ENCODE data around the gene TMPRSS9. TPM values are rescaled to one million over a fixed set of nuclear protein-coding genes. Genes with fewer than 3 reads are reported as not detected.

TMPRSS9 gene
- total RNA-seq, 2 experiments from 2014 or later, result not detected

- peaks cover 25% of the 10 kb centered on the region for H3K36me3 Mint-ChIP-seq
- H3K9me3 Mint-ChIP-seq, result no peaks in the 10 kb centered on the region
- H3K27me3 Mint-ChIP-seq, result no peaks in the 10 kb centered on the region
- H3K4me3 Mint-ChIP-seq, result no peak overlapping the region
- CTCF ChIA-PET, result no interaction called here
- H3K27ac Mint-ChIP-seq, result no peak overlapping the region
- no peak for DNase-seq
- peaks cover 6% of the 10 kb centered on the region for H3K4me1 Mint-ChIP-seq (ENCODE audit: low read depth)
- intact Hi-C loops (cut with micrococcal nuclease), result no loop called here
- POLR2A ChIA-PET, result no interaction called here
Measured at GRCh38 chr19:2432131-2432848, 72.2 kb downstream of the TMPRSS9 start.

GRCh38 chr19:2433854-2434253, 73.8 kb downstream of the TMPRSS9 start:
- ChIA-PET POLR2A (no interaction called here), CTCF (no interaction called here)
- Mint-ChIP-seq H3K4me1 (ENCODE audit: low read depth) (peaks cover 2% of the 10 kb centered on the region), H3K4me3 (no peak overlapping the region), H3K9me3 (no peaks in the 10 kb centered on the region), H3K27ac (no peak overlapping the region), H3K36me3 (peaks cover 27% of the 10 kb centered on the region), H3K27me3 (no peaks in the 10 kb centered on the region)
- intact Hi-C loops (cut with micrococcal nuclease), result no loop called here
- DNase-seq, result no peak

GRCh38 chr19:2434267-2434666, 74.2 kb downstream of the TMPRSS9 start:
- Mint-ChIP-seq H3K4me1 (ENCODE audit: low read depth) (no peaks in the 10 kb centered on the region), H3K27ac (no peak overlapping the region), H3K27me3 (no peaks in the 10 kb centered on the region), H3K9me3 (no peaks in the 10 kb centered on the region), H3K4me3 (no peak overlapping the region), H3K36me3 (peaks cover 25% of the 10 kb centered on the region)
- intact Hi-C loops (cut with micrococcal nuclease), result no loop called here
- ChIA-PET CTCF (no interaction called here), POLR2A (no interaction called here)
- DNase-seq, result no peak

GRCh38 chr19:2434721-2435265, 74.7 kb downstream of the TMPRSS9 start:
- peaks cover 24% of the 10 kb centered on the region for H3K36me3 Mint-ChIP-seq
- no peaks in the 10 kb centered on the region for H3K9me3 Mint-ChIP-seq
- DNase-seq, result no peak
- H3K4me1 Mint-ChIP-seq (ENCODE audit: low read depth), result no peaks in the 10 kb centered on the region
- POLR2A ChIA-PET, result no interaction called here
- intact Hi-C loops (cut with micrococcal nuclease), result no loop called here
- CTCF ChIA-PET, result no interaction called here
- H3K4me3 Mint-ChIP-seq, result no peak overlapping the region
- H3K27me3 Mint-ChIP-seq, result no peaks in the 10 kb centered on the region
- no peak overlapping the region for H3K27ac Mint-ChIP-seq

- H3K4me3 Mint-ChIP-seq, result no peak overlapping the region
- H3K4me1 Mint-ChIP-seq (ENCODE audit: low read depth), result no peaks in the 10 kb centered on the region
- no peaks in the 10 kb centered on the region for H3K9me3 Mint-ChIP-seq
- POLR2A ChIA-PET, result no interaction called here
- CTCF ChIA-PET, result no interaction called here
- no peak for DNase-seq
- peaks cover 23% of the 10 kb centered on the region for H3K36me3 Mint-ChIP-seq
- no peak overlapping the region for H3K27ac Mint-ChIP-seq
- no peaks in the 10 kb centered on the region for H3K27me3 Mint-ChIP-seq
- intact Hi-C loops (cut with micrococcal nuclease), result no loop called here
Measured at GRCh38 chr19:2436384-2436783, 76.3 kb downstream of the TMPRSS9 start.

- Mint-ChIP-seq H3K36me3 (peaks cover 18% of the 10 kb centered on the region), H3K4me1 (ENCODE audit: low read depth) (no peaks in the 10 kb centered on the region), H3K9me3 (no peaks in the 10 kb centered on the region), H3K27me3 (no peaks in the 10 kb centered on the region), H3K4me3 (no peak overlapping the region), H3K27ac (no peak overlapping the region)
- POLR2A ChIA-PET, result no interaction called here
- intact Hi-C loops (cut with micrococcal nuclease), result no loop called here
- CTCF ChIA-PET, result no interaction called here
- no peak for DNase-seq
Measured at GRCh38 chr19:2436926-2437325, 76.9 kb downstream of the TMPRSS9 start.

GRCh38 chr19:2438178-2438577, 78.1 kb downstream of the TMPRSS9 start:
- POLR2A ChIA-PET, result interaction anchor here (0.5 kb wide), 1 partner anchor 15 kb away, joined by 3 read pairs; no protein-coding TSS in a partner anchor

GRCh38 chr19:2440515-2440914, 80.5 kb downstream of the TMPRSS9 start:
- H3K4me1 Mint-ChIP-seq (ENCODE audit: low read depth), result no peaks in the 10 kb centered on the region
- H3K27ac Mint-ChIP-seq, result no peak overlapping the region
- CTCF ChIA-PET, result interaction anchor here (0.9 kb wide), 1 partner anchor 196 kb away, joined by 3 read pairs; no protein-coding TSS in a partner anchor
- peaks cover 13% of the 10 kb centered on the region for H3K36me3 Mint-ChIP-seq
- intact Hi-C loops (cut with micrococcal nuclease), result no loop called here
- no peak overlapping the region for H3K4me3 Mint-ChIP-seq
- POLR2A ChIA-PET, result no interaction called here
- no peaks in the 10 kb centered on the region for H3K9me3 Mint-ChIP-seq
- H3K27me3 Mint-ChIP-seq, result no peaks in the 10 kb centered on the region
- no peak for DNase-seq

More at GRCh38 chr19:2438178-2438577, 78.1 kb downstream of the TMPRSS9 start:
- CTCF ChIA-PET, result no interaction called here
- intact Hi-C loops (cut with micrococcal nuclease), result no loop called here
- Mint-ChIP-seq H3K9me3 (no peaks in the 10 kb centered on the region), H3K4me3 (no peak overlapping the region), H3K27ac (no peak overlapping the region), H3K4me1 (ENCODE audit: low read depth) (no peaks in the 10 kb centered on the region), H3K27me3 (no peaks in the 10 kb centered on the region), H3K36me3 (peaks cover 15% of the 10 kb centered on the region)
- no peak for DNase-seq

GRCh38 chr19:2441096-2441752, 81.2 kb downstream of the TMPRSS9 start:
- Mint-ChIP-seq H3K27ac (no peak overlapping the region), H3K4me3 (no peak overlapping the region), H3K27me3 (no peaks in the 10 kb centered on the region), H3K36me3 (peaks cover 11% of the 10 kb centered on the region), H3K4me1 (ENCODE audit: low read depth) (no peaks in the 10 kb centered on the region), H3K9me3 (no peaks in the 10 kb centered on the region)
- POLR2A ChIA-PET, result no interaction called here
- DNase-seq, result no peak
- intact Hi-C loops (cut with micrococcal nuclease), result no loop called here
- CTCF ChIA-PET, result interaction anchor here (0.9 kb wide), 1 partner anchor 196 kb away, joined by 3 read pairs; no protein-coding TSS in a partner anchor

GRCh38 chr19:2443116-2443784, 83.2 kb downstream of the TMPRSS9 start:
- H3K36me3 Mint-ChIP-seq, result peaks cover 12% of the 10 kb centered on the region
- POLR2A ChIA-PET, result no interaction called here

GRCh38 chr19:2443785-2444182, 83.7 kb downstream of the TMPRSS9 start:
- ChIA-PET POLR2A (no interaction called here), CTCF (interaction anchor here (1.6 kb wide), 1 partner anchor 13 kb away, joined by 5 read pairs; the partner anchor contains the start of gene LMNB2)
- H3K36me3 Mint-ChIP-seq, result peaks cover 12% of the 10 kb centered on the region
- H3K27ac Mint-ChIP-seq, result no peak overlapping the region
- intact Hi-C loops (cut with micrococcal nuclease), result no loop called here
- no peak overlapping the region for H3K4me3 Mint-ChIP-seq
- H3K27me3 Mint-ChIP-seq, result no peaks in the 10 kb centered on the region
- H3K4me1 Mint-ChIP-seq (ENCODE audit: low read depth), result peaks cover 9% of the 10 kb centered on the region
- H3K9me3 Mint-ChIP-seq, result no peaks in the 10 kb centered on the region
- DNase-seq, result no peak

More at GRCh38 chr19:2443116-2443784, 83.2 kb downstream of the TMPRSS9 start:
- Mint-ChIP-seq H3K4me3 (no peak overlapping the region), H3K4me1 (ENCODE audit: low read depth) (peaks cover 9% of the 10 kb centered on the region), H3K9me3 (no peaks in the 10 kb centered on the region), H3K27ac (no peak overlapping the region), H3K27me3 (no peaks in the 10 kb centered on the region)
- intact Hi-C loops (cut with micrococcal nuclease), result no loop called here
- no peak for DNase-seq
- CTCF ChIA-PET, result interaction anchor here (1.6 kb wide), 1 partner anchor 14 kb away, joined by 5 read pairs; the partner anchor contains the start of gene LMNB2

GRCh38 chr19:2444251-2445002, 84.4 kb downstream of the TMPRSS9 start:
- CTCF ChIA-PET, result interaction anchor here (1.3 to 1.6 kb wide), 2 partner anchors 13 to 167 kb away, joined by 3 to 5 read pairs; partner anchors contain the start of gene LMNB2
- Mint-ChIP-seq H3K4me1 (ENCODE audit: low read depth) (peaks cover 9% of the 10 kb centered on the region), H3K27ac (no peak overlapping the region), H3K9me3 (no peaks in the 10 kb centered on the region), H3K36me3 (peaks cover 12% of the 10 kb centered on the region), H3K4me3 (no peak overlapping the region), H3K27me3 (no peaks in the 10 kb centered on the region)
- intact Hi-C loops (cut with micrococcal nuclease), result no loop called here
- no peak for DNase-seq
- POLR2A ChIA-PET, result no interaction called here

All from activated CD4-positive, alpha-beta memory T cell treated with anti-CD3 and anti-CD28 coated beads for 36 hours (primary cell).